Tibial artery (tissue), 4 donors: ENCODE results near the gene EXOG.

Experiments used
- DNase-seq, 2 donors: peaks; one replicate each; pipeline ENCODE4 v3.0.0-alpha.2; 2019
- H3K27ac ChIP-seq, 2 donors: fragments of 200-600 bp; sonication (generic) in 1 of 2; 1 replicate in 1 of 2; 2 replicates in 1 of 2; pipeline ENCODE4 v1.5.1; 2018 to 2019; ENCODE audit warnings: mild to moderate bottlenecking in 1 of 2
- H3K27me3 ChIP-seq, 2 donors: fragments of 200-600 bp; sonication (generic) in 1 of 2; one replicate each; pipeline versions ENCODE4 v1.5.1 to v1.6.0; 2016 to 2019
- H3K36me3 ChIP-seq, 3 donors: fragments of 200-600 bp; sonication (generic) in 2 of 3; one replicate each; pipeline ENCODE4 v1.5.1; 2016 to 2019; ENCODE audit warnings: mild to moderate bottlenecking in 2 of 3
- H3K4me1 ChIP-seq, 4 donors: fragments of 200-600 bp; sonication (generic) in 2 of 4; 1 replicate in 3 of 4; 2 replicates in 1 of 4; pipeline ENCODE4 v1.5.1; 2016 to 2019
- H3K4me3 ChIP-seq, 2 donors: fragments of 200-600 bp; sonication (generic) in 1 of 2; 1 replicate in 1 of 2; 2 replicates in 1 of 2; pipeline ENCODE4 v1.5.1; 2018 to 2019; ENCODE audit warnings: mild to moderate bottlenecking in 2 of 2
- H3K9me3 ChIP-seq, 3 donors: fragments of 200-600 bp; sonication (generic) in 1 of 3; one replicate each; pipeline ENCODE4 v1.5.1; 2016 to 2019
- CTCF ChIP-seq, 2 experiments: fragments of 200-600 bp in 1 of 2; fragments of 450-650 bp in 1 of 2; IDR thresholded peaks; one replicate each; pipeline ENCODE4 v1.5.1; 2017 to 2019; ENCODE audit warnings: antibody characterized with exemption in 2 of 2, mild to moderate bottlenecking in 1 of 2, moderate library complexity in 1 of 2
- intact Hi-C: fragments of 100-400 bp; cut with DNase I; formaldehyde crosslinking; loops from one replicate; pipeline ENCODE4 v1.15.0; 2023; ENCODE audit warnings: low total_unique reads

Gene EXOG

DNA sequence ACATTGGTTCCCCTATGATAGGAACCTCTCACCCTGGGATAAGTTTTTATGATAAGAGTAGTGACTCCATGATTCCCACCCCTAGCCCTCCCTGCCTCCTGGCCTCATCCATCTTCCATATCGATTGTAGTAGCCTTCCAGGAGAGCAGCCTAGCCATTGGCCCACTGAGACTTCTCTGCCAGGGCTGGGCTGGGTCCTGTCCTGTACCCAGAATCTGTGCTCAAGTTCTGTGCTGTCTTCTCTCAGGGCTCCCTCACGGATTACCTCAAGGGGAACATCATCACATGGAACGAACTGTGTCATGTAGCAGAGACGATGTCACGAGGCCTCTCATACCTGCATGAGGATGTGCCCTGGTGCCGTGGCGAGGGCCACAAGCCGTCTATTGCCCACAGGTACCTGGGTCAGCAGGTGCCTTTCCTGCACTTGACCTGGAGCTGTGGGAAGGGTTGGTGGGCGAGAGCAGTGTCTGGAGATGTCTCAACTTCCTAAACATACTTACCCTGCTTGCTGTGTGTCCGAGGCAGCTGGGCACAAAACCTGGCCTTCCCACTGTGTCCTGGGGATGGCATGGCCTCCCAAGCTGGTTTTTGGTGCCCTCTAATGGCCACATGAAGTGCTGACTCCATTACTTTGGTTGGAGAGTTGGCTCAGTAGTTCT, 16.6 kb upstream of the EXOG start:
- no peaks in the 10 kb centered on the region for H3K9me3 ChIP-seq
- peaks cover 14 to 71% (median 54%) of the 10 kb centered on the region in 3 donors for H3K36me3 ChIP-seq
- peak; percentile 63 to 79 for DNase-seq
- H3K4me1 ChIP-seq: no peaks in the 10 kb centered on the region
- no peak overlapping the region for H3K4me3 ChIP-seq
- peak; percentile 71 to 85 for TF ChIP-seq CTCF (IDR thresholded peaks at IDR 0.05)
- no peak overlapping the region for H3K27ac ChIP-seq
- no peaks in the 10 kb centered on the region for H3K27me3 ChIP-seq
- intact Hi-C loops: loop anchor here (2.0 to 5.0 kb wide), 2 partner anchors 133 to 362 kb away; partner anchors contain the start of gene XYLB

DNA sequence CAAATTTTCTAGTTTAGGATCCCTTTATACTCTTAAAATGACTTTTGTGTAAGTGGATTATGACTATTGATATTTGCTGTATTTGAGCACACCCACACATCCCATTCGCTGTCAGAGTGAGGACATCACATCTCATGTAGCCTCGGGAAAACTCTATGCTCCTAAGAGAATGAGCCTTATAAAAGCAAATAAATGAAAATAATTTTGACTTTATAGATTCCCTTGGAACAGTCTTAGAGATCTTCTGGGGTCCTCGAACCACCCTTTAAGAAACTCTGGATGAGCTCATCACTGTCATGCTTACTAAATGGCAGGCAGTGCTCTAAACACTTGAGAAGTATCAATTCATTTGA, 16.1 kb upstream of the EXOG start:
- Histone ChIP-seq H3K36me3 (peaks cover 14 to 75% (median 59%) of the 10 kb centered on the region in 3 donors), H3K4me1 (no peaks in the 10 kb centered on the region), H3K9me3 (no peaks in the 10 kb centered on the region), H3K27me3 (no peaks in the 10 kb centered on the region), H3K27ac (no peak overlapping the region), H3K4me3 (no peak overlapping the region)
- no peak for DNase-seq
- intact Hi-C loops: no loop called here
- TF ChIP-seq CTCF (IDR thresholded peaks at IDR 0.05): no peak

DNA sequence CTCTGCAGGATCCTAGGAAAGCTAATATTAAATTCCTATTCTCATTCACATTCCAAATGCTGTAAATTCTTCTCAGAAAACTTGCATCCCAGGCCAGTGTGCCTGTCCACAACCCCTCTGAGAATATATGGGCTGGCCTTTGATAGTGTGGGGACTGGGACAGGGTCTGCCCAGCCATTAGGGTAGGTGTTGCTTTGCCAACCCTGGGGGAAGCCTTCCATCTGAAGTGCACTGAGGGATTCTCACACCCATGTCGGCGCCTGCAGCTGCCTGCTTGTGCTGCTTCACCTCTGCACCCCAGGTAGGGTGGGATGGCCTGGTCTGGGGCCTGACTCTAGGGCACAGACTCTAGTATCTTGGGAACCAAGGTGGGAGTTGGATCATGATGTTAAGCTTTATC, 15.2 kb upstream of the EXOG start:
- H3K27ac ChIP-seq: no peak overlapping the region
- no peak for TF ChIP-seq CTCF (IDR thresholded peaks at IDR 0.05)
- DNase-seq: no peak
- intact Hi-C loops: no loop called here
- H3K9me3 ChIP-seq: no peaks in the 10 kb centered on the region
- H3K4me3 ChIP-seq: no peak overlapping the region
- H3K4me1 ChIP-seq: no peaks in the 10 kb centered on the region
- H3K27me3 ChIP-seq: no peaks in the 10 kb centered on the region
- H3K36me3 ChIP-seq: peaks cover 14 to 81% (median 60%) of the 10 kb centered on the region in 3 donors

DNA sequence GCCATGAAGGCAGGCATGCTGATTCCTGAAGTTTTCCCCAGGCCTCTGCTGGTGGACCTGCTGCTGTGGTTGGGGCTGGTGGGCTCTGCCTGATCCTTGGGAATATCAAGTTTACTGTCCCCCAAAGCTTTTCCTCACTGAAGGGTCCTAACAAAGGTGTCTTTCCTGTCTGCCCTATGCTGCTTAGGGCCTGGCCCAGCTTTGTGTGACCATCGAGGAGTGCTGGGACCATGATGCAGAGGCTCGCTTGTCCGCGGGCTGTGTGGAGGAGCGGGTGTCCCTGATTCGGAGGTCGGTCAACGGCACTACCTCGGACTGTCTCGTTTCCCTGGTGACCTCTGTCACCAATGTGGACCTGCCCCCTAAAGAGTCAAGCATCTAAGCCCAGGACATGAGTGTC, 13.2 kb upstream of the EXOG start:
- no peak for DNase-seq
- intact Hi-C loops: no loop called here
- no peak overlapping the region for H3K27ac ChIP-seq
- H3K4me1 ChIP-seq: no peaks in the 10 kb centered on the region
- no peak for TF ChIP-seq CTCF (IDR thresholded peaks at IDR 0.05)
- no peaks in the 10 kb centered on the region for H3K9me3 ChIP-seq
- no peak overlapping the region for H3K4me3 ChIP-seq
- no peaks in the 10 kb centered on the region for H3K27me3 ChIP-seq
- peaks cover 14 to 86% (median 60%) of the 10 kb centered on the region in 3 donors for H3K36me3 ChIP-seq

GRCh38 chr3:38487323-38487722, 8.8 kb upstream of the EXOG start:
- intact Hi-C loops: no loop called here
- Histone ChIP-seq H3K4me3 (no peak overlapping the region), H3K27me3 (no peaks in the 10 kb centered on the region), H3K36me3 (peaks cover 1 to 44% (median 26%) of the 10 kb centered on the region in 3 donors), H3K9me3 (no peaks in the 10 kb centered on the region), H3K27ac (no peak overlapping the region), H3K4me1 (no peaks in the 10 kb centered on the region)
- TF ChIP-seq CTCF (IDR thresholded peaks at IDR 0.05): no peak
- DNase-seq: no peak

DNA sequence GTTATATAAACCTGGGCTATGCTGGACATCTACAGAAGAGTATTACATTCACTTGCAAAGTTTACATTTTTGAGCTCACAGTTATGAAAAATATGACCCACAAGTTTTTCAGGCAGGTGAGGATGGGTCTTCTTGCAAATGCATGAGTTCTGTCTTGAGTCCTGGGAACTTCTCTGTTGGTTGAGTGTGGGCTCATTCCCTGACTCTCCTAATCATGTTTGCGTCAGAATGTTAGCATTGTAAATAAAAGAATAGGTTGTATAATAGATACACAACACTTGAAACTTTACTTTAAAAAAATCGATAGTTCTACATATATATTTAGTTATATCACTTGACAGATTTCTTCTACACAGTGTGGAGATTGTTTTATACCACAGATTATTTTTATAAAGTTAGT, 7.2 kb upstream of the EXOG start:
- TF ChIP-seq CTCF (IDR thresholded peaks at IDR 0.05): no peak
- no peak overlapping the region for H3K27ac ChIP-seq
- no peaks in the 10 kb centered on the region for H3K9me3 ChIP-seq
- H3K36me3 ChIP-seq: peaks cover 0 to 28% (median 11%) of the 10 kb centered on the region in 3 donors
- intact Hi-C loops: no loop called here
- DNase-seq: no peak
- no peaks in the 10 kb centered on the region for H3K27me3 ChIP-seq
- H3K4me3 ChIP-seq: no peak overlapping the region
- no peaks in the 10 kb centered on the region for H3K4me1 ChIP-seq
